ENCODE results near the gene PCDHB4. TPM values are rescaled to one million over a fixed set of nuclear protein-coding genes. Genes with fewer than 3 reads are reported as not detected.

PCDHB4 gene
- total and polyA plus RNA-seq, 10 of the 15 experiments (the other 5 are each of a cell fraction or from before 2014, with no cell fraction given): not detected

DNA sequence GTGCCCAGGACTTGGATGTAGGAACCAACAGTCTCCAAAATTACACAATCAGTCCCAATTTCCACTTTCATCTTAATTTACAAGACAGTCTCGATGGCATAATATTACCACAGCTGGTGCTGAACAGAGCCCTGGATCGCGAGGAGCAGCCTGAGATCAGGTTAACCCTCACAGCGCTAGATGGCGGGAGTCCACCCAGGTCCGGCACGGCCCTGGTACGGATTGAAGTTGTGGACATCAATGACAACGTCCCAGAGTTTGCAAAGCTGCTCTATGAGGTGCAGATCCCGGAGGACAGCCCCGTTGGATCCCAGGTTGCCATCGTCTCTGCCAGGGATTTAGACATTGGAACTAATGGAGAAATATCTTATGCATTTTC lies 26.4 kb upstream of the PCDHB4 start:
- Histone ChIP-seq H3K27ac (ENCODE audit: control insufficient read depth, insufficient read depth) (no peak overlapping the region), H3K4me3 (no peak overlapping the region), H3K9me3 (replicated peaks; ENCODE audit: control insufficient read depth, insufficient read depth, low read length) (no peaks in the 10 kb centered on the region; the same call in 2 of the 3 replicates), H3K4me2 (ENCODE audit: control insufficient read depth, insufficient read depth) (no peak overlapping the region), H3K36me3 (ENCODE audit: control insufficient read depth in 2 of 2, insufficient read depth in 2 of 2, low read length in 1 of 2) (no peaks in the 10 kb centered on the region), H3K4me1 (ENCODE audit: control insufficient read depth, insufficient read depth, low read length) (no peaks in the 10 kb centered on the region), H4K20me1 (ENCODE audit: control insufficient read depth, insufficient read depth) (no peaks in the 10 kb centered on the region), H3K9ac (ENCODE audit: control insufficient read depth, insufficient read depth, low read length) (no peak overlapping the region), H3K27me3 (replicated peaks in 1 of 2; ENCODE audit: control insufficient read depth in 2 of 2, insufficient read depth in 2 of 2, low read length in 1 of 2) (no peaks in the 10 kb centered on the region), H2AFZ (ENCODE audit: control insufficient read depth, low read depth, low read length) (no peak overlapping the region), H3K79me2 (ENCODE audit: control insufficient read depth, insufficient read depth, low read length) (no peaks in the 10 kb centered on the region)
- no TSS peak for BruUV-seq (replicated peaks)
- DNase-seq (ENCODE audit: low read depth, low spot score): no peak
- ChIA-PET POLR2A (no interaction called here), SMC1A (ENCODE audit: uncharacterized antibody, unreplicated experiment) (no interaction called here), RAD21 (ENCODE audit: unreplicated experiment) (no interaction called here), CTCF (interaction anchor here (0.7 kb wide), 1 partner anchor 310 kb away, joined by 3 read pairs; no protein-coding TSS in a partner anchor)
- TF ChIP-seq FOXM1 (IDR thresholded peaks at IDR 0.05; ENCODE audit: low read depth, low read length) (no peak), TAF1 (IDR thresholded peaks at IDR 0.05; ENCODE audit: borderline replicate concordance, low read depth, low read length) (no peak), NR2C1 (IDR thresholded peaks at IDR 0.05) (no peak), SMC3 (IDR thresholded peaks at IDR 0.05; ENCODE audit: borderline replicate concordance, low read length) (no peak), ATF7 (IDR thresholded peaks at IDR 0.05; ENCODE audit: low read depth) (no peak), ZNF207 (IDR thresholded peaks at IDR 0.05; ENCODE audit: borderline replicate concordance) (no peak), CREM (IDR thresholded peaks at IDR 0.05; ENCODE audit: low read depth) (no peak), BACH1 (IDR thresholded peaks at IDR 0.05; ENCODE audit: borderline replicate concordance) (no peak), EGR1 (IDR thresholded peaks at IDR 0.05; ENCODE audit: borderline replicate concordance in 1 of 2, low read depth in 2 of 2, low read length in 2 of 2) (no peak), BCLAF1 (IDR thresholded peaks at IDR 0.05) (no peak), SIX5 (IDR thresholded peaks at IDR 0.05; ENCODE audit: low read depth, low read length, severe bottlenecking) (no peak), MYB (IDR thresholded peaks at IDR 0.05; ENCODE audit: borderline replicate concordance, low read depth, low read length) (no peak)
- TF ChIP-seq, protein P1, sequence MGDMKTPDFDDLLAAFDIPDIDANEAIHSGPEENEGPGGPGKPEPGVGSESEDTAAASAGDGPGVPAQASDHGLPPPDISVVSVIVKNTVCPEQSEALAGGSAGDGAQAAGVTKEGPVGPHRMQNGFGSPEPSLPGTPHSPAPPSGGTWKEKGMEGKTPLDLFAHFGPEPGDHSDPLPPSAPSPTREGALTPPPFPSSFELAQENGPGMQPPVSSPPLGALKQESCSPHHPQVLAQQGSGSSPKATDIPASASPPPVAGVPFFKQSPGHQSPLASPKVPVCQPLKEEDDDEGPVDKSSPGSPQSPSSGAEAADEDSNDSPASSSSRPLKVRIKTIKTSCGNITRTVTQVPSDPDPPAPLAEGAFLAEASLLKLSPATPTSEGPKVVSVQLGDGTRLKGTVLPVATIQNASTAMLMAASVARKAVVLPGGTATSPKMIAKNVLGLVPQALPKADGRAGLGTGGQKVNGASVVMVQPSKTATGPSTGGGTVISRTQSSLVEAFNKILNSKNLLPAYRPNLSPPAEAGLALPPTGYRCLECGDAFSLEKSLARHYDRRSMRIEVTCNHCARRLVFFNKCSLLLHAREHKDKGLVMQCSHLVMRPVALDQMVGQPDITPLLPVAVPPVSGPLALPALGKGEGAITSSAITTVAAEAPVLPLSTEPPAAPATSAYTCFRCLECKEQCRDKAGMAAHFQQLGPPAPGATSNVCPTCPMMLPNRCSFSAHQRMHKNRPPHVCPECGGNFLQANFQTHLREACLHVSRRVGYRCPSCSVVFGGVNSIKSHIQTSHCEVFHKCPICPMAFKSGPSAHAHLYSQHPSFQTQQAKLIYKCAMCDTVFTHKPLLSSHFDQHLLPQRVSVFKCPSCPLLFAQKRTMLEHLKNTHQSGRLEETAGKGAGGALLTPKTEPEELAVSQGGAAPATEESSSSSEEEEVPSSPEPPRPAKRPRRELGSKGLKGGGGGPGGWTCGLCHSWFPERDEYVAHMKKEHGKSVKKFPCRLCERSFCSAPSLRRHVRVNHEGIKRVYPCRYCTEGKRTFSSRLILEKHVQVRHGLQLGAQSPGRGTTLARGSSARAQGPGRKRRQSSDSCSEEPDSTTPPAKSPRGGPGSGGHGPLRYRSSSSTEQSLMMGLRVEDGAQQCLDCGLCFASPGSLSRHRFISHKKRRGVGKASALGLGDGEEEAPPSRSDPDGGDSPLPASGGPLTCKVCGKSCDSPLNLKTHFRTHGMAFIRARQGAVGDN (IDR thresholded peaks at IDR 0.05): no peak
- TF ChIP-seq, protein P2, sequence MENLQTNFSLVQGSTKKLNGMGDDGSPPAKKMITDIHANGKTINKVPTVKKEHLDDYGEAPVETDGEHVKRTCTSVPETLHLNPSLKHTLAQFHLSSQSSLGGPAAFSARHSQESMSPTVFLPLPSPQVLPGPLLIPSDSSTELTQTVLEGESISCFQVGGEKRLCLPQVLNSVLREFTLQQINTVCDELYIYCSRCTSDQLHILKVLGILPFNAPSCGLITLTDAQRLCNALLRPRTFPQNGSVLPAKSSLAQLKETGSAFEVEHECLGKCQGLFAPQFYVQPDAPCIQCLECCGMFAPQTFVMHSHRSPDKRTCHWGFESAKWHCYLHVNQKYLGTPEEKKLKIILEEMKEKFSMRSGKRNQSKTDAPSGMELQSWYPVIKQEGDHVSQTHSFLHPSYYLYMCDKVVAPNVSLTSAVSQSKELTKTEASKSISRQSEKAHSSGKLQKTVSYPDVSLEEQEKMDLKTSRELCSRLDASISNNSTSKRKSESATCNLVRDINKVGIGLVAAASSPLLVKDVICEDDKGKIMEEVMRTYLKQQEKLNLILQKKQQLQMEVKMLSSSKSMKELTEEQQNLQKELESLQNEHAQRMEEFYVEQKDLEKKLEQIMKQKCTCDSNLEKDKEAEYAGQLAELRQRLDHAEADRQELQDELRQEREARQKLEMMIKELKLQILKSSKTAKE (IDR thresholded peaks at IDR 0.05; ENCODE audit: low read depth, poor library complexity, severe bottlenecking): no peak
- WGBS (ENCODE audit: insufficient coverage, insufficient replicate concordance, low lambda C conversion rate, missing lambda C conversion rate): 42% methylated on average over 12 of the region's 12 CpGs
- in situ Hi-C loops (cut with MboI): no loop called here
- no peak for ATAC-seq
- intact Hi-C loops (cut with micrococcal nuclease; ENCODE audit: unreplicated experiment): no loop called here
- no peak for FAIRE-seq
